A549 treated with AZD9567 at 1 μM for 4 hours (cell line): ENCODE results near the gene CYP2S1. TPM values are rescaled to one million over a fixed set of nuclear protein-coding genes. Genes with fewer than 3 reads are reported as not detected.

Experiments used
- total RNA-seq: library from RNA; stranded (reverse); fragments of 200-300 nt; extraction: Qiagen RNA extraction; gene quantifications from 5 replicates; pipeline ENCODE4 v1.2.3, GENCODE V29; 2022; ENCODE audit not compliant: insufficient read depth

CYP2S1 gene, protein sequence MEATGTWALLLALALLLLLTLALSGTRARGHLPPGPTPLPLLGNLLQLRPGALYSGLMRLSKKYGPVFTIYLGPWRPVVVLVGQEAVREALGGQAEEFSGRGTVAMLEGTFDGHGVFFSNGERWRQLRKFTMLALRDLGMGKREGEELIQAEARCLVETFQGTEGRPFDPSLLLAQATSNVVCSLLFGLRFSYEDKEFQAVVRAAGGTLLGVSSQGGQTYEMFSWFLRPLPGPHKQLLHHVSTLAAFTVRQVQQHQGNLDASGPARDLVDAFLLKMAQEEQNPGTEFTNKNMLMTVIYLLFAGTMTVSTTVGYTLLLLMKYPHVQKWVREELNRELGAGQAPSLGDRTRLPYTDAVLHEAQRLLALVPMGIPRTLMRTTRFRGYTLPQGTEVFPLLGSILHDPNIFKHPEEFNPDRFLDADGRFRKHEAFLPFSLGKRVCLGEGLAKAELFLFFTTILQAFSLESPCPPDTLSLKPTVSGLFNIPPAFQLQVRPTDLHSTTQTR
- 16.2 to 26.6 TPM (median 20.5 TPM) in 5 replicates for total RNA-seq

DNA sequence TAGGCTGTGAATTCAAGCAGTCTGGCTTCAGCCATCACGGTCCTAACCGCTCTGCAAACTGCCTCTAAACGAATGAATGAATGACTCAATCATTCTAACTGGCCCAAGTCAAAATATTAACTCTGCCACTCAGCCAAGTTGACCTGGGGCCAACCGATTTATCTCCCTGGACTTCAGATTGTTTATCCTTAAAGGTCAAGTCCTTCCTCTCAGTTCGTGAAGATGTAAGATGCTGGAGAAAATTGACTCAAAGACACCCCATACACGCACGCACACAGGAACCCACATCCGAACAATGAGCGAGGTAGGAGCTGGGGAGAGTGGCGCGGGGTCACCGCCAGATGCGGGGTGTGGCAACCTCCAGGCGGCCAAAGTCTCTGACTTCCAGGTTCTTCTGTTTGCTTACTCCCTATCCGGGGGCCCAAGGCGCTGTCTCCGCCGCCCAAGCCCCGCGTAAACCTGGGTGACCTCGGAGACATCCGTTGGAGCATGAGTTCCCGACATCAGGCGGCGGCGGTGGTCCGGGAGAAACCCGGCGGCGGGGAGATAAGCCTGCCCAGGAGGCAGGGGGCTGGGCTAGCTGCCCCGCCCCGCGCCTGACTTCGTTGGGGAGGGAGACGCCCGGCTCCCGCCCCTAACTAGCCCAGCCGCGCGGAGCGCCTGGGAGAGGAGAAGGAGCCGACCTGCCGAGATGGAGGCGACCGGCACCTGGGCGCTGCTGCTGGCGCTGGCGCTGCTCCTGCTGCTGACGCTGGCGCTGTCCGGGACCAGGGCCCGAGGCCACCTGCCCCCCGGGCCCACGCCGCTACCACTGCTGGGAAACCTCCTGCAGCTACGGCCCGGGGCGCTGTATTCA, at the start of gene CYP2S1:
TSS of gene CYP2S1 (plus strand) at position 646 of the 856 bp plus-strand sequence. CDS start at position 692, 46 bp downstream.

GRCh38 chr19:41218615-41219507, 25.8 kb downstream of the CYP2S1 start, which contains the start of gene AXL:
Gene AXL (plus strand): TSS chr19:41219223. CDS start chr19:41219393, 170 bp downstream.

Other genes starting within 250 kb of the CYP2S1 start
- gene CYP2B6, start 201.9 kb upstream of the CYP2S1 start, total RNA-seq = not detected in 5 replicates
- gene CYP2A13, start 104.8 kb upstream of the CYP2S1 start, total RNA-seq = not detected in 5 replicates
- gene CYP2F1, start 78.8 kb upstream of the CYP2S1 start, total RNA-seq = not detected in 5 replicates
- 96.3 to 114 TPM (median 102 TPM) in 5 replicates for gene AXL, start 26.0 kb downstream of the CYP2S1 start, total RNA-seq
- gene HNRNPUL1, start 71.2 kb downstream of the CYP2S1 start, total RNA-seq = 265 to 290 TPM (median 284 TPM) in 5 replicates
- 33.1 to 46.8 TPM (median 41.2 TPM) in 5 replicates for gene CCDC97, start 117.0 kb downstream of the CYP2S1 start, total RNA-seq
- gene TGFB1, start 160.7 kb downstream of the CYP2S1 start, total RNA-seq = 108 to 152 TPM (median 138 TPM) in 5 replicates
- gene B9D2, start 170.9 kb downstream of the CYP2S1 start, total RNA-seq = 25.5 to 35.6 TPM (median 33.4 TPM) in 5 replicates
- 4.2 to 5.2 TPM (median 4.8 TPM) in 4 of 5 replicates, not detected in the other for gene TMEM91, start 183.3 kb downstream of the CYP2S1 start, total RNA-seq
- gene EXOSC5, start 204.1 kb downstream of the CYP2S1 start, total RNA-seq = 91.9 to 105 TPM (median 97.6 TPM) in 5 replicates
- gene BCKDHA, start 204.6 kb downstream of the CYP2S1 start, total RNA-seq = 35.7 to 56.2 TPM (median 46.7 TPM) in 5 replicates
- 0.09 to 0.15 TPM (median 0.09 TPM) in 3 of 5 replicates, not detected in the others for gene B3GNT8, start 234.2 kb downstream of the CYP2S1 start, total RNA-seq
- gene DMAC2, start 246.7 kb downstream of the CYP2S1 start, total RNA-seq = 101 to 123 TPM (median 113 TPM) in 5 replicates
- not detected in 5 replicates for gene ERICH4, start 249.9 kb downstream of the CYP2S1 start, total RNA-seq